Measurements from ENCODE around the gene ATP2B1.

ATP2B1 gene

GRCh38 chr12:89645434-89645833 is 63.2 kb downstream of the ATP2B1 start:
- H3K27me3 Mint-ChIP-seq (ENCODE audit: low read depth): no peaks in the 10 kb centered on the region
- H3K27ac Mint-ChIP-seq: peak overlapping the region in 1 of 3 experiments; percentile 72
- no peaks in the 10 kb centered on the region for H3K9me3 Mint-ChIP-seq
- TF ChIP-seq CTCF (IDR thresholded peaks at IDR 0.05; ENCODE audit: unreplicated experiment in 3 of 3): no peak
- peaks cover 29% of the 10 kb centered on the region for H3K4me1 Mint-ChIP-seq
- H3K36me3 Mint-ChIP-seq (ENCODE audit: low read depth): peaks cover 57% of the 10 kb centered on the region
- no peak overlapping the region for H3K4me3 Mint-ChIP-seq

GRCh38 chr12:89642959-89643358 is 65.7 kb downstream of the ATP2B1 start:
- H3K27ac Mint-ChIP-seq: no peak overlapping the region
- H3K36me3 Mint-ChIP-seq (ENCODE audit: low read depth): peaks cover 44% of the 10 kb centered on the region
- H3K4me3 Mint-ChIP-seq: no peak overlapping the region
- no peaks in the 10 kb centered on the region for H3K9me3 Mint-ChIP-seq
- no peaks in the 10 kb centered on the region for H3K27me3 Mint-ChIP-seq (ENCODE audit: low read depth)
- TF ChIP-seq CTCF (IDR thresholded peaks at IDR 0.05; ENCODE audit: unreplicated experiment in 3 of 3): no peak
- peaks cover 29% of the 10 kb centered on the region for H3K4me1 Mint-ChIP-seq

DNA sequence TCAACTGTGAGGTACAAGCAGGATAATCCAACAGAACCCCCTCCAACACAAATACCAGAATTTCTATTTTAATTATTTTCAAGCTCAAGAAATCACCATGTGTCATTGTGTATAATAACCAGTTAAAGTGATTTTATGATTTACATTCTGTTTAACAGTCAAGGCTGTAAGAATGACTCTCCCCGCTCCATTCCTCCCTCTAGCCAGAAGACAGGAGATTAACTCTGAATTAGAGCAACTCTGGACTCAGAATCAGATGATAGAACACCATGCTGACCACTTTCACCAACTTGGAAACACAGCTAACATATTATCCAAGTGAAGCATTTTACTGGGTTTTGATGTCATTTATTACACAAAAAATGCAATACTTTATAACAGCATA is 71.9 kb downstream of the ATP2B1 start:
- no peak overlapping the region for H3K27ac Mint-ChIP-seq
- TF ChIP-seq CTCF (IDR thresholded peaks at IDR 0.05; ENCODE audit: unreplicated experiment in 3 of 3): no peak
- no peaks in the 10 kb centered on the region for H3K9me3 Mint-ChIP-seq
- H3K4me1 Mint-ChIP-seq: no peaks in the 10 kb centered on the region
- H3K27me3 Mint-ChIP-seq (ENCODE audit: low read depth): no peaks in the 10 kb centered on the region
- H3K4me3 Mint-ChIP-seq: no peak overlapping the region
- peaks cover 51% of the 10 kb centered on the region for H3K36me3 Mint-ChIP-seq (ENCODE audit: low read depth)

DNA sequence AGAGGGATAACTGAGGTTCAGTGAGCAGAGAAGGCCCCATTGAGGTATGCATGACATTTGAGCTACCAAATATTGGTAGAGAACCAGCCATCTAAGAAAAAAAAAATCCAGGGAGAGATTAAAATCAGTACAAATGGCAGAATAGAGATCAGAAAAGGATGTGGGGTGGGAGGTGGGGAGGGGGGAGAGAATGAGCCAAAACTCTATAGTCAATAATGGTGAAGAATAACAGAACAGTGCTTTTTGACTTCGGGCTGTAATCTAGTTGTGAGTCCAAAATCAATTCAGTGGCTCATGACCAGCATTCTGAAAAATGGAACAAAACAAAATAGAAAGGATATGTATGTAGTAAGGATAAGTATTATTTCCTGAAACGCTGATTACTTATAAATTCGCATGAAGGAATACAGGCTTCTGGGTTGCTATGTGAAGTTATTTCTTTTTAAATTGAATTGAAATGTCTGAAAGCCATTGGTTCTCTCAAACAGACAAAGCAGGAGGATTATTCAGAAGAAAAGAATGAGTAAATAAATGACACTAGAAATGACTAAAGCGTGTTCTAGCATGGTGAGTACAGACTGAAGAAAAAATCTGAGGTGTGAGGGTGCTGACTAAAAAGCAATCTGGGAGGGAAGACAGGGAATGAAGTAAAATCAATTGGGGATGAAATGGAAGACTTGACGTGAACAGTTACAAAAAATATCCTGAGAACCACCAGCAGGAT is 72.4 kb downstream of the ATP2B1 start:
- H3K36me3 Mint-ChIP-seq (ENCODE audit: low read depth): peaks cover 52% of the 10 kb centered on the region
- no peaks in the 10 kb centered on the region for H3K4me1 Mint-ChIP-seq
- no peaks in the 10 kb centered on the region for H3K27me3 Mint-ChIP-seq (ENCODE audit: low read depth)
- no peak for TF ChIP-seq CTCF (IDR thresholded peaks at IDR 0.05; ENCODE audit: unreplicated experiment in 3 of 3)
- no peak overlapping the region for H3K27ac Mint-ChIP-seq
- H3K4me3 Mint-ChIP-seq: no peak overlapping the region
- H3K9me3 Mint-ChIP-seq: no peaks in the 10 kb centered on the region

DNA sequence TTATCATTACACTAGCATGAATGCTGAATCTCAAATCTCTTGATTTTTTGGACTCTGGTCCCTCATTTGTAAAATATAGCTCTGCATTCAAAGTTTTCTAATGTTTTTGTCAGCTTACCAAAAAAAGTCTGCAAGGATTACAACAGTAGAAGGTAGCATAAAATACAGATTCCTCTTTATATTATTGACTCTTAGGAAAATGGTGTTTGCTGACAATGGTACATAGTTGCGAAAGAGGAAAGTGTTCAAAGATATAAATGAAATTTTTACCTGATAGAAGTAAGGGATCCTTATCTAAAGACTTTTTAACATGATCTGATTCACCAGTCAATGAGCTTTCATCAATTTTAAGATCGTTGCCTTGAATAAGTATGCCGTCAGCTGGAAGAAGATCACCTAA is 74.1 kb downstream of the ATP2B1 start:
- H3K36me3 Mint-ChIP-seq (ENCODE audit: low read depth): peaks cover 55% of the 10 kb centered on the region
- TF ChIP-seq CTCF (IDR thresholded peaks at IDR 0.05; ENCODE audit: unreplicated experiment in 3 of 3): no peak
- no peaks in the 10 kb centered on the region for H3K9me3 Mint-ChIP-seq
- H3K4me3 Mint-ChIP-seq: no peak overlapping the region
- no peaks in the 10 kb centered on the region for H3K27me3 Mint-ChIP-seq (ENCODE audit: low read depth)
- no peak overlapping the region for H3K27ac Mint-ChIP-seq
- no peaks in the 10 kb centered on the region for H3K4me1 Mint-ChIP-seq

DNA sequence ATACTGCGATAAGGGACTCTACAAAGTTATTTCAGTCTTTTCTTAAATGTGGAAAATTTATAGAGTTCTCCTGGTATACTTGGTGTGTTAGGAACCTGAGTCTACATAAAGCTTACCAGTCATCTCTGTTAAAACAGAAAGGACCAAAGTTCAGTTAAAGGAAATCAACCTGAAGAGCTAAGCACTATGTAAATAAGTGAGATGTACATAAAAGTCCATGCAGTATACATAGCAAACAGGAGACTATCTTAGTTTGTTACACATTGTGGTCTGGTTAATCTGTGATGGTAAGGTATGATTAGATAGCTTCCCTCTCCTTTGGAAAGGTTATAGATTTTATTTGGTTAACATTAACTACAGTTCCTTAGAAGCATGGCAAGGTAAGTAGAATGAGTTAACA is 75.9 kb downstream of the ATP2B1 start:
- TF ChIP-seq CTCF (IDR thresholded peaks at IDR 0.05; ENCODE audit: unreplicated experiment in 3 of 3): no peak
- Mint-ChIP-seq H3K36me3 (ENCODE audit: low read depth) (peaks cover 69% of the 10 kb centered on the region), H3K4me3 (no peak overlapping the region), H3K9me3 (no peaks in the 10 kb centered on the region), H3K4me1 (no peaks in the 10 kb centered on the region), H3K27me3 (ENCODE audit: low read depth) (no peaks in the 10 kb centered on the region), H3K27ac (peak overlapping the region in 1 of 3 experiments; percentile 34)
